Tibial nerve (tissue), 4 donors: ENCODE results near the gene WDR27. TPM values are rescaled to one million over a fixed set of nuclear protein-coding genes. Genes with fewer than 3 reads are reported as not detected.

ENCODE experiments used
- DNase-seq, 2 donors: peaks; one replicate each; pipeline ENCODE4 v3.0.0-alpha.2; 2019; ENCODE audit warnings: low spot score in 2 of 2
- H3K27ac ChIP-seq, 4 donors: fragments of 200-600 bp; sonication (generic) in 3 of 4; one replicate each; pipeline ENCODE4 v1.5.1; 2017 to 2019; ENCODE audit warnings: mild to moderate bottlenecking in 1 of 4
- H3K27me3 ChIP-seq, 2 donors: fragments of 200-600 bp; sonication (generic) in 1 of 2; one replicate each; pipeline versions ENCODE4 v1.5.1 to v1.6.0; 2017 to 2019
- H3K36me3 ChIP-seq, 3 donors: fragments of 200-600 bp; sonication (generic); one replicate each; pipeline ENCODE4 v1.5.1; 2018 to 2019
- H3K4me1 ChIP-seq, 4 donors: fragments of 200-600 bp; sonication (generic) in 3 of 4; one replicate each; pipeline ENCODE4 v1.5.1; 2017 to 2019
- H3K4me3 ChIP-seq, 4 donors: fragments of 200-600 bp; sonication (generic) in 3 of 4; one replicate each; pipeline ENCODE4 v1.5.1; 2017 to 2019; ENCODE audit warnings: mild to moderate bottlenecking in 1 of 4, moderate library complexity in 1 of 4
- H3K9me3 ChIP-seq, 4 donors: fragments of 200-600 bp; sonication (generic) in 3 of 4; one replicate each; pipeline ENCODE4 v1.5.1; 2017 to 2019
- CTCF ChIP-seq, 5 experiments: fragments of 200-600 bp in 3 of 5; fragments of 450-650 bp in 2 of 5; sonication (generic) in 3 of 5; IDR thresholded peaks; one replicate each; pipeline ENCODE4 v1.5.1; 2016 to 2019; ENCODE audit warnings: antibody characterized with exemption in 5 of 5, mild to moderate bottlenecking in 3 of 5, moderate library complexity in 2 of 5
- EP300 ChIP-seq, 2 donors: sonication (generic); formaldehyde crosslinking; IDR thresholded peaks; one replicate each; pipeline ENCODE4 v1.6.1; 2017; ENCODE audit warnings: antibody characterized with exemption in 2 of 2, mild to moderate bottlenecking in 1 of 2
- POLR2A ChIP-seq, 2 donors: fragments of 450-650 bp; IDR thresholded peaks; one replicate each; pipeline ENCODE4 v1.6.1; 2017; ENCODE audit warnings: antibody characterized with exemption in 2 of 2, mild to moderate bottlenecking in 2 of 2, moderate library complexity in 2 of 2
- WGBS, 2 donors: methylation state at CpG; one replicate each; pipeline ENCODE4 v1.1.5; 2018; 5-methylcytosine and 5-hydroxymethylcytosine counted together
- total RNA-seq, 4 donors: library from RNA; depleted of rRNA; stranded (reverse); fragments of >200 nt; gene quantifications; one replicate each; pipeline ENCODE4 v1.1.0, GENCODE V29; 2016

Gene WDR27
- total RNA-seq, 4 donors from 2014 or later: 33.9 to 57.5 (median 52.5) TPM

GRCh38 chr6:169678342-169678741 is 23.5 kb downstream of the WDR27 start:
- H3K4me3 ChIP-seq: no peak overlapping the region
- H3K4me1 ChIP-seq: no peaks in the 10 kb centered on the region
- TF ChIP-seq POLR2A (IDR thresholded peaks at IDR 0.05) (no peak), EP300 (IDR thresholded peaks at IDR 0.05) (no peak)
- H3K27me3 ChIP-seq: no peaks in the 10 kb centered on the region
- WGBS, 2 donors: 56 to 58% methylated on average over 1 of the region's 1 CpG
- H3K27ac ChIP-seq: no peak overlapping the region
- peaks cover 0 to 66% (median 0%) of the 10 kb centered on the region in 3 donors for H3K36me3 ChIP-seq
- no peak for DNase-seq
- peaks cover 0 to 3% (median 0%) of the 10 kb centered on the region in 4 donors for H3K9me3 ChIP-seq

DNA sequence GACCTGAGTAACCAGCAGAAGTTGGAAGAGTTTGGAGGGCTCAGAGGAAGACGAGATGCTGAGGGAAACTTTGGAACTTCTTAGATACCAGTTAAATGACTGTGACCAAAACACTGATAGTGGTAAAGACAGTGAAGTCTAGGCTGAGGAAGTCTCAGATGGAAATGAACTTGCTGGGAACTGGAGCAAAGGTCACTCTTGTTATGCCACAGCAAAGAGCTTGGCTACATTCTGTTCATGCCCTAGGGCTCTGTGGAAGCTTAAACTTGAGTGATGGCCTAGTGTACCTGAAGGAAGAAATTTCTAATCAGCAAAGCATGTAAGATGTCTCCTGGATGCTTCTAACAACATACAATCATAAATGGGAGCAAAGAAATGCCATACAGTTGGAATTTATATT is 24.7 kb downstream of the WDR27 start:
- H3K36me3 ChIP-seq: peaks cover 0 to 63% (median 0%) of the 10 kb centered on the region in 3 donors
- H3K4me3 ChIP-seq: no peak overlapping the region
- H3K27me3 ChIP-seq: no peaks in the 10 kb centered on the region
- peaks cover 0 to 3% (median 0%) of the 10 kb centered on the region in 4 donors for H3K9me3 ChIP-seq
- TF ChIP-seq EP300 (IDR thresholded peaks at IDR 0.05) (no peak), POLR2A (IDR thresholded peaks at IDR 0.05) (no peak), CTCF (IDR thresholded peaks at IDR 0.05) (no peak)
- no peaks in the 10 kb centered on the region for H3K4me1 ChIP-seq
- H3K27ac ChIP-seq: no peak overlapping the region
- DNase-seq: no peak
- 98 to 100% methylated on average over 1 of the region's 1 CpG for WGBS, 2 donors

DNA sequence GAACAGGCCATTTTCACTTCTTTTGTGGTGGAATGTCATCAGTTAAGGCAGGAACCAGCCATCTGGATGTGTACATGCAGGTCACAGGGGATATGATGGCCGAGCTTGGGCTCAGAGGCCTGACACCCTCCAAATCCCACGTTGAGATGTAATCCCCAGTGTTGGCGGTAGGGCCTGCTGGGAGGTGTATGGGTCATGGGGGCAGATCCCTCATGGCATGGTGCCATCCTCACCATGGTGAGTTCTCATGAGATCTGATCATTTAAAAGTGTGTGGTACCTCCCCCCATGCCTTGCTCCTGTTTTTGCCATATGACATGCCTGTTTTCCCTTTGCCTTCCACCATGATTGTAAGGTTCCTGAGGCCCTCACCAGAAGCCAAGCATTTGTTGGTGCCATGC is 26.8 kb downstream of the WDR27 start:
- Histone ChIP-seq H3K4me3 (no peak overlapping the region), H3K4me1 (no peaks in the 10 kb centered on the region), H3K36me3 (peaks cover 0 to 61% (median 0%) of the 10 kb centered on the region in 3 donors), H3K9me3 (no peaks in the 10 kb centered on the region), H3K27ac (no peak overlapping the region), H3K27me3 (no peaks in the 10 kb centered on the region)
- no peak for DNase-seq
- WGBS, 2 donors: 89 to 96% methylated on average over 3 of the region's 3 CpGs
- no peak for TF ChIP-seq EP300 (IDR thresholded peaks at IDR 0.05)
- TF ChIP-seq CTCF (IDR thresholded peaks at IDR 0.05): no peak
- TF ChIP-seq POLR2A (IDR thresholded peaks at IDR 0.05): no peak

GRCh38 chr6:169671563-169671962 is 30.3 kb downstream of the WDR27 start:
- 97 to 98% methylated on average over 5 of the region's 5 CpGs for WGBS, 2 donors
- TF ChIP-seq CTCF (IDR thresholded peaks at IDR 0.05) (no peak), EP300 (IDR thresholded peaks at IDR 0.05) (no peak)
- peaks cover 0 to 61% (median 4%) of the 10 kb centered on the region in 3 donors for H3K36me3 ChIP-seq

GRCh38 chr6:169669889-169670288 is 31.9 kb downstream of the WDR27 start:
- Histone ChIP-seq H3K9me3 (no peaks in the 10 kb centered on the region), H3K27me3 (no peaks in the 10 kb centered on the region), H3K36me3 (peaks cover 0 to 63% (median 4%) of the 10 kb centered on the region in 3 donors), H3K4me1 (peaks cover 0 to 5% (median 0%) of the 10 kb centered on the region in 4 donors), H3K4me3 (no peak overlapping the region), H3K27ac (peak overlapping the region in 2 of 4 donors; percentile 19 to 38)
- TF ChIP-seq EP300 (IDR thresholded peaks at IDR 0.05) (peak in 1 of 2 donors; percentile 72), CTCF (IDR thresholded peaks at IDR 0.05) (no peak), POLR2A (IDR thresholded peaks at IDR 0.05) (no peak)
- DNase-seq: peak in 1 of 2 donors; percentile 33
- WGBS, 2 donors: 34 to 35% methylated on average over 7 of the region's 7 CpGs

More at GRCh38 chr6:169671563-169671962, 30.3 kb downstream of the WDR27 start:
- H3K4me3 ChIP-seq: no peak overlapping the region
- no peaks in the 10 kb centered on the region for H3K27me3 ChIP-seq
- H3K4me1 ChIP-seq: peaks cover 0 to 5% (median 0%) of the 10 kb centered on the region in 4 donors
- no peak overlapping the region for H3K27ac ChIP-seq
- DNase-seq: no peak
- H3K9me3 ChIP-seq: no peaks in the 10 kb centered on the region
